GM19351 (cell line): Measurements from ENCODE around the gene ARHGAP24.
A peak's percentile ranks its signal among the peaks of the same experiment; 100 is the strongest.
"Not testable (repeated sequence)": the region's sequence is repeated elsewhere in the genome, so short reads cannot be mapped to it uniquely, and the experiment has no call there.

Source experiments
- ATAC-seq: cut with Tn5 transposase; IDR thresholded peaks from one replicate; pipeline ENCODE4 v1.9.1; 2021; ENCODE audit warnings: mild to moderate bottlenecking, moderate library complexity; ENCODE audit not compliant: unreplicated experiment

The ARHGAP24 gene

DNA sequence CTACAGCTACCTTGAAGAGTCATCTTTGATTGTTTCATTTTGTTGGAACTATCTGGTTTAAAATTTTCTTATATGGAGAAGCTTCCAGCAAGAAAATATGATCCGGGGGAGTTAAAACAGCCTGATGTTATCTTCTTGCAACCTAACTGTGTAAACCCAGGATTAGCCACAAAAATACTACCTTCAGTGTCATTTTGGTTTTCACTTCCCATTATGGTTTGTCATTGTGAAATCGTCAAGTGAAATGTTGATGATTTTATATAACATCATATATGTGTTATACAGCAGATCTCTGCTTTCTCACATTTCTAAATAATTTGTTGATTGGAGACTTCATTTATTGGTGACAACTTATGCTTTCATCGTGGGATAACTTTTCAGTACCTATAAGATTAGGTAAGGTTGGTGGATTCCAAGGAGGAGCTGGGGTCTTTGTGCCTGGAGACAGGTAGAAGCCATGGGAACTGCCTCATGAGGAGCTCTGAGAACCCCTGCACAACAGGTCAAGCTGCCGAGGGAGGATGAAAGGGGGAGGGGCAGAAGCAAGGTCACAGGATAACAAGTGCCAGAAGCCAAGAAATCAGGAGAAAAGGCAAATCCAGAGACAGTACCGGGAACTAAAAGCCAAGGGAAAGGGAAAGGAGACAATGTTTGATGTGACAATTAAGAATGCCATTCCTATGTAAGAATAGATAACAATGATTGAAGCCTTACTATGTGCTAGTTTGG is 7.2 kb downstream of the ARHGAP24 start:
- peak; percentile 40 for ATAC-seq

DNA sequence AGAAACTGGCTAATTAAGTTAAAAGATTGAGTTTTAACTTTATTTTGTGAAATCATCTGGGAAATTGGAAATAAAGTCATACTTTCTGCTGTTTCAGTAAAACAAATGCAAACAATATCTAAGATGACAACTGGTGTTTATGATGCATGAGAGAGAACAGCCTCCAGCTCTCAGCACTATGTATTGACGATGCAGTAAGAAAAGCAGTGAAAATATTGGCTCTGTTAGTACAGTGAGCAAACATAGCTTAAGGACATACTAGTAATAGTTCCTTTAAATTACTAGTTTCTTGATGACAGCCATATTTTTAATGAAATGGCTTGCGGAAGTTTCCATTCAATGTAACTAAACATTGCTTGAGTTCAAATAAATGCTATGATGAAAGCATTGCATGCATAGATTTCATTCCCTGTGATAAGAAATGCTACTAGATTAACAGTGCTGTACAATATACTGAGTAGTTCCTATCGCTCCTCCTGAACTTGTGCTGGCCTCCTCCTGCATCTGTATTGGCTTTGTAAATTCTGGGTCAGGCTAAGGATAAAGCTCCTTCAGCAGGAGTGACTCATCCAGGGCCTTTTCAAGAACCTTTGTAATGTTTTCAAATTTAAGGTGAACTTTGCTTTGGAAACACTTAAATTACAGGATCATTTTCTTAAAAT is 11.6 kb downstream of the ARHGAP24 start:
- no peak for ATAC-seq

DNA sequence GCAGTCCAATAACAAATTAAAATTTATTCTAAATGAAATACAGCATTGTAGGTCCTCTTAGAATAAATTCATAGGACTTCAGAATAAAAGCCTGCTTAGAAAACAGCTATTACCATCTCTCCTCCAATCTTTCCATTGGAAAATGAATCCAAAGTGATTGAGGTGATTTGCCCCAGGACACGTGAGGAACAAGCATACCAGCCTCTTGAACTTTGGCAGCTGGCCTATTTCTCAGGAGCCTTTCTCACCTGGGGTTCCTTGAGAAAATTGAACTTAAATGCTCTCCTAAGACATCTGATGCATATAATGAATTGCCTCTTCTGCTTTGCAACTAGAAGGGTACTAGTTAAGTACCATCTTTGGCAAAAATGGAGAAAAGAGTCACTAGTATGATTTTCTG is 13.5 kb downstream of the ARHGAP24 start:
- no peak for ATAC-seq

DNA sequence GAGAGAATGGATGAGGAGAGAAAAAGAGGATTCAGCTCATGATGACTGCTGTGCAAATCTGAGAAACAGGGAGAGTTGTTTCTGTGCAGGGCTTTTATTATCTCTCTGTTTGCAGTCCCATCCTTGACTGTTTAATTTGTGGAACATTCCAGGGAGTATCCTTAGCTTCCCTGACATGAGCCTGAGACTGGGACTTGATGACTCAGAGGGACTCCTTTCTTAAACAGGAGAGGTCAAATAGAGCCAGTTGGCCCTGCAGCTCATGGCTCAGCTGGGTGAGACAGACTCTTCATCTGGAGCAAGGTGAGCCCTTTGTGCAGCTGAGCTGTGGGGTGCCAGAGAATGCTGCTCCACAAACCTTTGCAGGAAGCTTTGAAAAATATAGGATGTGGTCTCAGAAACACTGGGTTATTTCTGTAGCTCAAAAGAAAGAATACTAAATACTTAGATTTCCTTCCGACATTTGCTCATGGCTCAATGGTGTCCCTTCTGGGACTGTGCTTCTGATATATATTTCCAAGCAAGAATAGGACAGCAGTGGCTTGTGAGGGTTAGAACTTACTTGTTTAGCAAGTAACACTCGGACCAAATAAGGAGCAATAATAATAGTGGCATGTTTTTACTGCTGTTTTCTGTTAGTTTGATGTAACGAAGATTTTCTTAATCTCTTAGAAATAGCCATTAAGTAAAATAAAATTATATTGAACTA is 14.5 kb downstream of the ARHGAP24 start:
- no peak for ATAC-seq

DNA sequence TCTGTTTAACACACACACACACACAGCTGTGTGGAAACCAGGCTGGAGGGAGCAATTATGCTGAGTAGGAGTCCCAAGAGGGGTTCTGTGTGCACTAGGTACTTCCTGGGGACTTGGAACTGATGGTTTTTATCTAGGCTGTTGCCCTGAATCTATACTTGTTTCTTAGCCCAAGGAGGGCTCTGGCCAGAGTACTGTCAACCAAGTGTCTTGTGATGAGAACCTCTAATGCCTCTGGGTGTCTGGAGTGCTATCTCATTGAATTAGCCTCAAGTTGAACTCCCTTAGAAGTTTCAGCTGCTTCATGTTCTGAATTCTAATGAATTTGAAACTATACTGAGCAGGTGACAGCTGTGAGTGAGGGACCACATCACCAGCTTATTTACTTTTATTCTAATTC is 16.6 kb downstream of the ARHGAP24 start:
- ATAC-seq = peak; percentile 60

DNA sequence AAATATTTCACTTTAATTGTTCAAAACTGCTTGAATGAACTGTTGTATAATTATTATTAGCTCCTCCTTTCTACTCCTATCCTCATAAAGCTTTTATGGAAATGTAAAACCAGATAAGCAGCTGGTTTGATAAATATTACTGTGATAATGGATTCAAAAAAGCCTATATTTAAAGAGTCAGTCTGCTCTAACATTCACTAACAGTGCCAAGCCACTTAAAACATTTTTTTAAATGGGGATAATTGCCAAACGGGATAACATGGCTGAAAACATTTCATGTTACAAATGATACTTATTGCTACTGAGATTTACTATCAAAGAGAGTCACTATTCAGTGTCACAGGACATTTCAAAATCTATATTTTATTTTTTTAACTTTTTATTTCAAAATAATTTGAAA is 17.4 kb downstream of the ARHGAP24 start:
- no peak for ATAC-seq

DNA sequence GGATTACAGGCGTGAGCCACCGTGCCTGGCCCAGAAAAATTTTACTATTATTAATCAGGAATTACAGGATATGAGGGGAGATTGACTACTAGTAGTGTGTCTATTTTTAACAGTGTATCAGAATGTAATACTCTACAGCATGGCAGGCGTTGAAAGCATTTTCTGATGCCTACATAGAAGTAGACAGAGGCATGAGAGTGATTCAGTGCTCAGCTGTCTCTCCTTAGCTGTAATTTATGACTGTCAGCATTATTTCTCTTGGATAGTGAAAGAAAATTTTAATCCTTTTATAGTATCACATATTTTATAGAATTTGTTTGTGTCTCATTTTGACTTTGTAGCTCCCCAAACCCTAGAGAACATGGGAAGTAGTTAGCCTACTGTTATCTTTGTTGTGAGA is 20.7 kb downstream of the ARHGAP24 start:
- no peak for ATAC-seq

DNA sequence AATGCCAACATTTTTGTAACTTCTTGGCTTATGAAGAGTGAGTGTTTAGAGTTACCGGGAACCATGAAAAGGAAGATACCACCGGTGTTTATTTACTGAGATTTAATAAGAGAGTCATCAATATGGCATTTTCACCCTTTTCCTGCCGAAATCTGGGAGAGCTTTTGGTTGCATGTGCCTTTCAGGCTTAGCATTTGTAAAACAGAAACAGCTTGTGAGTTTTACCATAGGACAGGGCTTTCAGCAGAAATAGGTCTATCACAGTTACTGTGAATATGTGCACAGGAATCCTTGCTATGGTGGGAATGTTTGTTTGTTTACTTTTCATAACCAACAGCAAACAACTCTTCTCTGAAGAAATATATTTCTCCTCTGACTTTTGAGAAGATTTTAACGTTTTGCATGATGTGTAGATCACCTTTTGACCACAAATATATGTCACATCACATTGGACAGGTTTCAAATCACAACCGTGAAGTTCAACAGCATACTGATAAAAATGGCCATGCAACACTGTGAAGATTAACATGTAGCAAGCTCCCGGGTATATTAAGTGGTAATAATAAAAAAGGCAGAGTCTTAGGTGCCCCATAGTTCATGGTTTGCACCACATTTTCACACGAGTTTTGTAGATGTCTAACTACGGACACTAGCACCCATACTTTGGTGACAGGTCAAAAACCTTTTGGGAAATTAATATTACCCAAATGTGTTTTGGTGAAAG is 21.3 kb downstream of the ARHGAP24 start:
- no peak for ATAC-seq

DNA sequence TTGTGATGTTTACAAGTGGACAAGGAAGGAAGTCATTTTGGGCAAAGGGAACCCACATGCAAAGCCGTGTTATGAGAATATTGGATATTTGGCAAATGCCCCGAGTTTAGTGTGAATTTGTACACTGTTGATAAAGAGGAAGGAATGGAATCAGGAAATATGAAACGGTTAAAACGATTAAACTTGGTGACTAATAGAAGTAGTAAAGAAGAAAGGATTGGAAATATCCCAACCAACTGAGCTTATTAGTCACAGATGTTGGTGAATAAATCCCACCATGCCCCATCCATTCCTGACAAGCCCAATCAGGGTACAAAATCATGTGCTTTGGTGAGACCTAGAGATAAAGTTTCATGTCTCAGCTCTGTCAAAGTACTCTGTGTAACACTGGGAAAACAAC is 22.0 kb downstream of the ARHGAP24 start:
- ATAC-seq = no peak

DNA sequence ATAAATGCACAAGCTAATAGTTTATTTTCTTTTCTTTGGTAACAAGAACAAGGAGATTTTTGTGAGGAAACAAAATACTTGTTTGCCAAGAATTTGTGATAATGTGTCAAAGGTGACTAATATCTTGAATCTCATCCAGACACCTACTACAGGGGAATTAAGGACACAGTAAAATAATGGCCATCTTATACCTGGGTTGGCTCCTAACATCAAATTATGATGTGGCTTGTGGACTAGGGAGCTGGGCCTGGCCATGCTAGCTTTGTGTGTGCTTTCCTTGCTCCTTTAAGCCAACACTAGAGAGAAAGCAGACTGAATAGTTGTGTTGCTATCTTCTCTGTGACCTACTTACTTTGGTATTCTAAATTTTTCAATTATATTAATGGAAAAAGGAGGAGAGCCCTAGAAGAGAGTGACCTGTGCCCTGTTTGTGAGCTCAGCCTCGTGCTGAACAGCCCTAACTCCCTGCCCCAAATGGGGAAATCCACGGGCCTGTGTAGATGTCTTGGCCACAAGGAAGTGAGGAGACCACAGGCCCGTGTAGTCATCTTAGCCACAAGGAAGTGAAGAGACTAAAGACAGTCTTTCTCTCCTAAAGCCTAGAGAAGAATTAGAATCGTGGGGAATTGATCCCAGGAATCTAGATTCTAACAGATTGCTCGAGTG is 23.3 kb downstream of the ARHGAP24 start:
- peak; percentile 99 for ATAC-seq

DNA sequence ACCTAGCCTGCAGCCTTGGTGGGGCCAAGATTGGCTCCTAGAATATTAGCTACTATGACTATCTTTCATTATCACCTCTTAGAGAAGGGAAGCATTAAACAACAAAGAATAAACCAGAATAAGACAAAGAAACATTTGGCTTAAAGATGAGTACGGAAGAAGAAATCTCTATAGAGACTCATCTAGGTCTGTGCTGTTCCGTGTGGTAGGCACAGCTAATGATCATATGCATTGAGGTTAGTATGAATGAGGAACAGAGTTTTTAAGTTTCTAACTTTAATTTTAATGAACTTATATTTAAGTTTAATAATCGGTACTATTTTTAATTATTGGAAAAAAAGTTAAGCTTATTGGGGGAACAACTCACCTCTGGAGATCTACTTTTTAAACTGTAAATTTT is 24.6 kb downstream of the ARHGAP24 start:
- no peak for ATAC-seq

DNA sequence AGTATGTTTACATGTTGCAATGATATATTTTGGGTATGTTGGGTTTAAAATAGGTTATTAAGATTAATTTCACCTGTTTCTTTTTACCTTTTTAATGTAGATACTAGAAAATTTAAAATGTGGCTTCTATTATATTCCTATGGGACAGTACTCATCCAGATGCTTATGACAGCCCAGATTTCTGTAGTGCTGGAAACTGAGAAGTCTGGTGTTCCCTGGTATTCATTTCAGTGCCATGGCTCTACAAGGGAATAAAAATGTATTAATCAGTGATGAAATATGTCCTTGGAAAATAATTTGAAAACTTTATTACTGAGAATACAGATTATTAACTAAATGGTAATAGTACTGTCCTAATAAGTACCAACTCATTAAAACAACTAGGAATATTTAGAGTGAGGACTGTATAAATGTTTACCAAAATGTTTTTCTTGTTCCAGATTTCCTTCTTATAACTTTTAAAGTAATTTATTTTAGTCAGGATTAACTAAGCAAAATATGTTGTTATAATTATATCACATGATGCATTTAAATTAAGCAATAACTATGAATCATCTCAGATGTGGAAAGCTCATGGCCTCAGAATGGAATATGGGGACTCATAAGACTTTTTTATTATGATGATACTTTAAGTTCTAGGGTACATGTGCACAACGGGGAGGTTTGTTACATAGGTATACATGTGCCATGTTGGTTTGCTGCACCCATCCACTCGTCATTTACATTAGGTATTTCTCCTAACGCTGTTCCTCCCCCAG is 25.3 kb downstream of the ARHGAP24 start:
- ATAC-seq = no peak

DNA sequence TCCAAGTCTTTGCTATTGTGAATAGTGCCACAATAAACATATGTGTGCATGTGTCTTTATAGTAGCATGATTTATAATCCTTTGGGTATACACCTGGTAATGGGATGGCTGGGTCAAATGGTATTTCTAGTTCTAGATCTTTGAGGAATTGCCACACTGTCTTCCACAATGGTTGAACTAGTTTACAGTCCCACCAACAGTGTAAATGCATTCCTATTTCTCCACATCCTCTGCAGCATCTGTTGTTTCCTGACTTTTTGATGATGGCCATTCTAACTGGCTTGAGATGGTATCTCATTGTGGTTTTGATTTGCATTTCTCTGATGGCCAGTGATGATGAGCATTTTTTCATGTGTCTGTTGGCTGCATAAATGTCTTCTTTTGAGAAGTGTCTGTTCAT is 26.2 kb downstream of the ARHGAP24 start:
- not testable (repeated sequence) for ATAC-seq

DNA sequence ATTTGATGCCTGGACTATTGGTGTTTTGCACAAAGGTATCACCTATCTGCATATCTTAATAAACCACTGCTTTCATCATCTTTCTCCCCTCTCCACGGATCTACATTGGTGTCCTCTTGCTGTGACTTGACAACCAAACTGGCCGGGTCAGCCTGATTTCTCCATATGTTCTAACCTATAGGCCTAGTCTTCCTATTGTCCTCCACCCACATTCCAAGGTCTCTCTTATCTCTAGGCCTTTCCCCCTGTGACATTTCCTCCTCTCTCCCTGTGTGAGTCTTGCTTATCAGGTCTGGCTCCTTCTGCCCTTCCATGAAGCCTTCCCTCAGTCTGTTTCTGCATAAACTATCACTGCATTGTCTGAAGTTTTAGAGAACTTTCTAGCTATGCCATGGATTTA is 33.7 kb downstream of the ARHGAP24 start:
- ATAC-seq = no peak

DNA sequence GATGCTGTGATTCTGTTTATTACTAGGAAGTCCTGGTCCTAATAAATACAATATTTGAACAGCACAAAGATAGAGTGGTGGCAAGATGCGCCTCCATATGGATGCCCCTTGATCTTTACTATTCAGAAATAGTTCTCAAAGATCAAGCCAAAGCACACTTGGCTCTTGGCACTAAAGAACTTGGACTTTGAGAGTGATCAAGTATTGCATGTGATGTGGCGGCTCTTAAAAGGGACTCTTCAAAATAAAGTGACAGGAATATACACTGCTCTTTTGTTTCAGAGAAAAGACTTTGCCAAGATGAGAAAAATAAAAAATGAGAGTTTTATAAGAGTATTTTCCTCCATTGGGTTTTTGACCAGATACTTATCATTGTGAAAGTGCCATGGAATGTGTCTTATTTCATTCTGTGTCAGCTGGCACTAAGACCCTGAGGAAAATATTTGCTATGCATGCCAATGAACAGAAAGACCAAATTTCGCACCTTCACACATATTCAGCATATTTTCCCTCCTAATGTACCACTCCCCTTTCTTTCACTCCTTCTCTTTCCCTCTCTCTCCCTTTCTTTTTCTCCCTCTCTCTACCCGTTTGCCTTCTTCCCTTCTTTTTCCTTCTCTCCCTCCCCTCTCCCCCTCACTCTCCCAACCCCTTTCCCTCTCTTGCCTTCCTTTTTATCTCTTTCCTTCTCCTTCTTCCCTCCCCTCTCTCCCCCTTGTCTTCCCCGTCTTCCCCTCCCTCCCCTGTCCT is 35.1 kb downstream of the ARHGAP24 start:
- ATAC-seq = no peak

DNA sequence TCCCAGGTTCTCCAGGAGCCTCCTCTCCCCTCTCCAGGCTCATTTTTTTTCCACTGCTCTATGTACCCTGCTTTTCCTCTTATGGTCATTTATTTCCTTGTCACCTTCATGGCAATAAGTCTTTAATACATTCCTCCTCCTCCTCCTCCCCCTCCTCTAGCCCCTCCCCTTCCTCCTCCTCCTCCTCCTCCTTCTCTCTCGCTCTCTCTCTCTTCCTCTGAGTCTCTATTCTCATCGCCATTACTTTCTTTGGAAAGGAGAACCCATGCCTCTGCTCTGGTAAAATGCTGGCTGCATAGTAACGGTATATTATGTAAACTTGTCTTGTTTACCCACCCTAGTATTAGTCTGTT is 35.7 kb downstream of the ARHGAP24 start:
- no peak for ATAC-seq

DNA sequence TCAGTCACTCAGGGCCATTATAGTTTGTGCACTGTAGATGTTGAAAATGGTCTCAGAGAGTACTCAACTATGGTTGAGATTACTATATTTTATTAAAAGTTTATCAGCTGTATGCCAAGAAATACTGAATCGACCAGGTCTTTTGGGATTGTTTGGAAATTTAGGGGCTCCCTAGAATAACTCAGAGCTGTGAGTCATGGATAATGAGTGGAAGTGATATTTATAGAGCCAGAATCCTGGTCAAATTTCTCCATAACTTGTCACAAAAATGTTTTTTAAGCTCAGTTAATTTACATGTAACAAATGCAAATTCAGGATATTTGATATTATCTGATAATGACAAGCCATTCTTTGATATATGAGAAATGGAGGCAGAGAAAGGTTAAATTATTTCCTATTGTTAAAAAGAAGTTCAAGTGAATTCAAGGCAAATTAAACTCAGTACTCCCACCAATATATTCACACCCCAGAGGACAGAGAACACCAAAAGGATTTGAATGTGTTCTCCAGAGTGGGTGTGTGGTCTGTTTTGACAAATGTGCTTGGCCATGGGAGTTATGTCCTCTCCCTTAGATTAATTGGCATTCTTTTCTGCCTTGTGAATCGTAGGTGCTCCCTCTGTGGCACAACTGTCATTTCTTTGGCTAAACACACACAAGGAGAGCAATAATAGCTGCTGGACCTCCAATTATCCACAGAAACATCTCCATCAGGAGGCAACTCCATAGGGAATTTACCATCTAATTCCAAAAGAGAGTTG is 37.7 kb downstream of the ARHGAP24 start:
- no peak for ATAC-seq

DNA sequence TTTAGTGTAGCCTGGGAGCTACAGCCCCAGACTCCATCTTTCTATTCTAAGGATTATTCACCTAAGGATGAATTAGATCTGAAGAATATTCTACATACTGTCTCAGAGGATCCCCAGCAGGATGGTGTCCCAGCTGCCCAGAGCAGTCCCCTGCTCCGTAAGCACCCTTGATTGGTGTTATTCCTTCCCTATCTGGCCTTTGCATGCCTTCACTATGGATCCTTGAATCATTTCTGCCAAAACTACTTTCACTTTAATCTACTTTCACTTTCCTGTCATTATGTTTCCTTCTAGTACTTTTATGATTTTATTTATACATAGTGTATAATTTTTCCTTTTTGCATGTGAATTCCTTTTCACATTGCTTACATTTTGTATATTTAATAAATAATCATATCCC is 39.2 kb downstream of the ARHGAP24 start:
- peak; percentile 60 for ATAC-seq

DNA sequence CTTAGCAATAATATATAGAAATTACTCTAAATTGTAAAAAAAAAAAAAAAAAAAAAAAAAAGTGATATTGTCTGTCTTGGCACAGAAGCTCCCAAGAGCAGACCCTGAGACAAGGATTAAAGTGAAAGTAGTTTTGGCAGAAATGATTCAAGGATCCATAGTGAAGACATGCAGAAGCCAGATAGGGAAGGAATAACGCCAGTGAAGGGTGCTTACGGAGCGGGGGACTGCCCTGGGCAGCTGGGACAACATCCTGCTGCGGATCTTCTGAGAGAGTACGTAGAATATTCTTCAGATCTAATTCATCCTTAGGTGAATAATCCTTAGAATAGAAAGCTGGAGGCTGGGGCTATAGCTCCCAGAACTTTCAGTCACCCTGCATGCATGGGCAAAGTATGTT is 39.8 kb downstream of the ARHGAP24 start:
- ATAC-seq = no peak
